Activated CD4-positive, alpha-beta T cell treated with anti-CD3 and anti-CD28 coated beads for 36 hours (primary cell): ENCODE measurements around the gene CDH7. TPM values are rescaled to one million over a fixed set of nuclear protein-coding genes. Genes with fewer than 3 reads are reported as not detected.

Experiments used
- ATAC-seq: fragments of 200-7000 bp; cut with Tn5 transposase; one replicate; pipeline ENCODE4 v1.10.0; 2021; ENCODE audit warnings: mild to moderate bottlenecking, moderate library complexity
- CTCF ChIA-PET: fragments of 350-600 bp; sonication (Branson Sonifier 250); formaldehyde crosslinking; loops from one replicate; lab custom pipeline; 2021; ENCODE audit warnings: antibody characterized with exemption; lab: Charles Lee
- POLR2A ChIA-PET: fragments of 350-600 bp; sonication (Branson Sonifier 250); formaldehyde crosslinking; loops from one replicate; lab custom pipeline; 2021; ENCODE audit warnings: antibody characterized with exemption, inconsistent platforms; lab: Charles Lee
- DNase-seq: peaks from one replicate; pipeline ENCODE4 v3.0.0-alpha.2; 2020
- H3K27ac Mint-ChIP-seq: one replicate; pipeline ENCODE4 v1.8.0; 2021; ENCODE audit warnings: mixed read lengths
- H3K27me3 Mint-ChIP-seq: one replicate; pipeline ENCODE4 v1.8.0; 2021; ENCODE audit warnings: mixed read lengths
- H3K36me3 Mint-ChIP-seq: one replicate; pipeline ENCODE4 v1.8.0; 2021; ENCODE audit warnings: low read depth, mixed read lengths
- H3K4me1 Mint-ChIP-seq: one replicate; pipeline ENCODE4 v1.8.0; 2021; ENCODE audit warnings: mixed read lengths
- H3K4me3 Mint-ChIP-seq: one replicate; pipeline ENCODE4 v1.8.0; 2021; ENCODE audit warnings: mild to moderate bottlenecking, moderate library complexity, mixed read lengths
- H3K9me3 Mint-ChIP-seq: one replicate; pipeline ENCODE4 v1.8.0; 2021; ENCODE audit warnings: low read depth, mixed read lengths
- intact Hi-C, 2 experiments: fragments of 100-400 bp; cut with DNase I in 1 of 2; cut with micrococcal nuclease in 1 of 2; formaldehyde crosslinking; loops; one replicate each; pipeline versions ENCODE4 v1.14.2 to v1.15.1; 2022 to 2024; cut with DNase I, micrococcal nuclease
- total RNA-seq, 2 experiments: library from RNA; stranded (reverse); gene quantifications; one replicate each; pipeline ENCODE4 v1.2.3, GENCODE V29; 2021

Gene CDH7
- total RNA-seq, 2 experiments from 2014 or later, result not detected

GRCh38 chr18:65751155-65752085 is 608 bp downstream of the CDH7 start:
- H3K27ac Mint-ChIP-seq, result no peak overlapping the region
- POLR2A ChIA-PET, result no interaction called here
- CTCF ChIA-PET, result no interaction called here
- peaks cover 5% of the 10 kb centered on the region for H3K9me3 Mint-ChIP-seq
- peaks cover 17% of the 10 kb centered on the region for H3K27me3 Mint-ChIP-seq
- ATAC-seq (no peak), DNase-seq (no peak)
- no peaks in the 10 kb centered on the region for H3K4me1 Mint-ChIP-seq
- H3K36me3 Mint-ChIP-seq, result no peaks in the 10 kb centered on the region
- H3K4me3 Mint-ChIP-seq, result no peak overlapping the region
- intact Hi-C loops, result loop anchor here in 1 of 2 experiments (10.0 kb wide), 1 partner anchor 1717 kb away; no protein-coding TSS in a partner anchor

DNA sequence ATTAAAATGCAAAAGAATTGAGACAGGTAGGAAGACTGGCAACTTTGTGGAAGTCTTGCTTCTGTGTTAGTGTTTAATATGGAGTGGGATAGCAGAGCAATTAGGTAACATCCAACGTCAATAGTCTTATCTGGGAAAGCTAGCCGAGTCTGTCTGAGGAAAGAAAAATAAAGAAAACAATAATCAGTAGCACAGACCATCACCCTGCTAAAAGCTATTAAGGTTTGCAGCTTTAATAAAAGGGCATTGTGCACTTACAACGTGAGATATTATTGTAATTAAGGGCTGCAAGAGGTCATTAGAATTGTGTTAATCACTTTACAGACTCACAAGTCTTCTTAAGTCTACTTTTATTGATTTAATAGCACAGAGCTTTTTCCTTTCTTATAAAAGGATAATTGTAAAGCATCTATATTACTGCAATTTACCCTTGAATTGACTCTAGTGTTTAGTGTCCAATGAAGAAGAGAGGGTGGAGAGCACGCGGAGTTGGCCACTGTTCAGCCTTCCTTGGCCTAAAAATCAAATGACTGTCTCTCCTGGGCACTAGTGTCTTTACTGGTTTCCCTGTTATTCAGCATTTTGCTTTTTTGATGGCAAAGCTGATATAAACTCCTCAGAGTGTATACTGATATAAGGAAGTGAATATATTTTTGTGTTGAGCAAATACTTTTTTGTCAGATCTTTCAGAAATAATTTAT is 2.0 kb downstream of the CDH7 start:
- H3K27me3 Mint-ChIP-seq, result peaks cover 17% of the 10 kb centered on the region
- H3K27ac Mint-ChIP-seq, result no peak overlapping the region
- DNase-seq, result no peak
- no peaks in the 10 kb centered on the region for H3K4me1 Mint-ChIP-seq
- no peak overlapping the region for H3K4me3 Mint-ChIP-seq
- no peak for ATAC-seq
- POLR2A ChIA-PET, result no interaction called here
- CTCF ChIA-PET, result no interaction called here
- H3K9me3 Mint-ChIP-seq, result peaks cover 3% of the 10 kb centered on the region
- no peaks in the 10 kb centered on the region for H3K36me3 Mint-ChIP-seq
- intact Hi-C loops, result loop anchor here in 1 of 2 experiments (10.0 kb wide), 1 partner anchor 1718 kb away; no protein-coding TSS in a partner anchor

DNA sequence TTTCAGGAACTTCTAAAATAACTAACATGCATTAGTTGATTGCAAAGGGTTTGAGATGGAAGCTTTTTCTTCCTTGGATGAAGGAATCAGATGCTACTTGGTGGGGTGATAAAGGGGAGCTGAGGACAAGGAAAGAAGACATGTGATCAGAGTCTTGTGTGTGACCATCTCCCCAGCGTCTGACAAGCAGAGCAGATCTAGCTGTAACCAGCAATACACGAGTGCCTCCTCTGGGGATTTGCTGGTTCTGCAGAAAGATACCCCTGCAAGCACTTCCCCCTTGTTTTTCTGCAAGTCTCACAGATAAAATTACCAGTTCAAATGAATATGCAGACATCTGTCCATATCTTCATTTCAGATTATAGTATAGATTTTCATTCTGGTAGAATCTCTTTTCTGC is 2.7 kb downstream of the CDH7 start:
- DNase-seq (no peak), ATAC-seq (no peak)
- no peak overlapping the region for H3K4me3 Mint-ChIP-seq
- intact Hi-C loops, result loop anchor here in 1 of 2 experiments (10.0 kb wide), 1 partner anchor 1719 kb away; no protein-coding TSS in a partner anchor
- peaks cover 3% of the 10 kb centered on the region for H3K9me3 Mint-ChIP-seq
- no peaks in the 10 kb centered on the region for H3K4me1 Mint-ChIP-seq
- H3K27ac Mint-ChIP-seq, result no peak overlapping the region
- POLR2A ChIA-PET, result no interaction called here
- H3K27me3 Mint-ChIP-seq, result peaks cover 15% of the 10 kb centered on the region
- CTCF ChIA-PET, result no interaction called here
- H3K36me3 Mint-ChIP-seq, result no peaks in the 10 kb centered on the region

- H3K9me3 Mint-ChIP-seq, result peaks cover 3% of the 10 kb centered on the region
- H3K4me1 Mint-ChIP-seq, result no peaks in the 10 kb centered on the region
- DNase-seq (no peak), ATAC-seq (no peak)
- no peak overlapping the region for H3K27ac Mint-ChIP-seq
- ChIA-PET CTCF (no interaction called here), POLR2A (no interaction called here)
- intact Hi-C loops, result loop anchor here in 1 of 2 experiments (10.0 kb wide), 1 partner anchor 1719 kb away; no protein-coding TSS in a partner anchor
- peaks cover 14% of the 10 kb centered on the region for H3K27me3 Mint-ChIP-seq
- no peak overlapping the region for H3K4me3 Mint-ChIP-seq
- H3K36me3 Mint-ChIP-seq, result no peaks in the 10 kb centered on the region
Measured at GRCh38 chr18:65754121-65754520, 3.3 kb downstream of the CDH7 start.

GRCh38 chr18:65755616-65756015 is 4.8 kb downstream of the CDH7 start:
- Mint-ChIP-seq H3K27ac (no peak overlapping the region), H3K9me3 (no peaks in the 10 kb centered on the region), H3K4me1 (no peaks in the 10 kb centered on the region), H3K36me3 (no peaks in the 10 kb centered on the region), H3K27me3 (peaks cover 6% of the 10 kb centered on the region), H3K4me3 (no peak overlapping the region)
- DNase-seq (no peak), ATAC-seq (no peak)
- ChIA-PET POLR2A (no interaction called here), CTCF (no interaction called here)
- intact Hi-C loops, result loop anchor here in 1 of 2 experiments (10.0 kb wide), 1 partner anchor 1721 kb away; no protein-coding TSS in a partner anchor

GRCh38 chr18:65760457-65760856 is 9.6 kb downstream of the CDH7 start:
- no peak for DNase-seq
- intact Hi-C loops, result no loop called here
- CTCF ChIA-PET, result no interaction called here
- no peaks in the 10 kb centered on the region for H3K27me3 Mint-ChIP-seq
- H3K4me1 Mint-ChIP-seq, result no peaks in the 10 kb centered on the region
- peaks cover 1% of the 10 kb centered on the region for H3K9me3 Mint-ChIP-seq
- H3K27ac Mint-ChIP-seq, result no peak overlapping the region
- POLR2A ChIA-PET, result no interaction called here
- no peaks in the 10 kb centered on the region for H3K36me3 Mint-ChIP-seq
- no peak for ATAC-seq
- H3K4me3 Mint-ChIP-seq, result no peak overlapping the region

DNA sequence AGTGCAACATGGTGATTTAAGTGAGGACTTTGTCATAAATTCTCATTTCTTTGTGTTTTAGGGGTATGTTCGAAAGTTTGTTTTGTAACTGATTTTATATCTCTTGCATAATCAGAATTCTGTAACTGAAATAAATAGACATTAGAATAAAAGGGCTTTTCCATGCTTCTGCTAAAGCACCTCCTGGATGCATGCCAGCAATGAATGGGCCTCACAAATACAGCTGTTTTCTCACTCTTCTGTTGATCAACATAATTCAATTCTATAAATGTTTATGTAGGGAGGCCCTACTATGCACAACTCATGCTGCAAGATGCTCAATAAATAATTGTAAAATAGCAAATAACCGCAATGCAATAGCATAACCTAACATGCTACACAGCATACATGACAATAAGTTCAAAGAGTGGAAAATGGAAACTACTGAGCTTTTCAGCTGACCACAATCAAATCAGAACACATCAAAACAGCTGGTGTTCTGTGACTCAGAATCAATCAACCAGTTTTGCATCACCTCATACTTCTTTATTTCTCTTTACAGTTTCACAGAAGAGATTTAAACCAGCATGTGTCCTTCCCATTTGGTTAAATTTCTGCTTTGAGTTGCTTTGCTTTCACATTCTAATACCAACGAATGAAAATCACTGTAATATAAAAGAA is 11.0 kb downstream of the CDH7 start:
- ATAC-seq (no peak), DNase-seq (no peak)
- no peaks in the 10 kb centered on the region for H3K27me3 Mint-ChIP-seq
- H3K9me3 Mint-ChIP-seq, result peaks cover 1% of the 10 kb centered on the region
- H3K4me1 Mint-ChIP-seq, result no peaks in the 10 kb centered on the region
- CTCF ChIA-PET, result no interaction called here
- POLR2A ChIA-PET, result no interaction called here
- H3K4me3 Mint-ChIP-seq, result no peak overlapping the region
- intact Hi-C loops, result no loop called here
- no peak overlapping the region for H3K27ac Mint-ChIP-seq
- no peaks in the 10 kb centered on the region for H3K36me3 Mint-ChIP-seq

GRCh38 chr18:65762556-65762955 is 11.7 kb downstream of the CDH7 start:
- peaks cover 1% of the 10 kb centered on the region for H3K9me3 Mint-ChIP-seq
- H3K4me1 Mint-ChIP-seq, result no peaks in the 10 kb centered on the region
- no peak overlapping the region for H3K27ac Mint-ChIP-seq
- DNase-seq (no peak), ATAC-seq (no peak)
- no peaks in the 10 kb centered on the region for H3K27me3 Mint-ChIP-seq
- H3K36me3 Mint-ChIP-seq, result no peaks in the 10 kb centered on the region
- intact Hi-C loops, result no loop called here
- no peak overlapping the region for H3K4me3 Mint-ChIP-seq
- ChIA-PET CTCF (interaction anchor here (1.3 kb wide), 1 partner anchor 10 kb away, joined by 4 read pairs; no protein-coding TSS in a partner anchor), POLR2A (no interaction called here)

- Mint-ChIP-seq H3K27ac (no peak overlapping the region), H3K4me1 (no peaks in the 10 kb centered on the region), H3K9me3 (peaks cover 4% of the 10 kb centered on the region), H3K27me3 (no peaks in the 10 kb centered on the region), H3K4me3 (no peak overlapping the region), H3K36me3 (no peaks in the 10 kb centered on the region)
- ChIA-PET POLR2A (no interaction called here), CTCF (no interaction called here)
- no peak for DNase-seq
- no peak for ATAC-seq
- intact Hi-C loops, result no loop called here
Measured at GRCh38 chr18:65767406-65767805, 16.6 kb downstream of the CDH7 start.

DNA sequence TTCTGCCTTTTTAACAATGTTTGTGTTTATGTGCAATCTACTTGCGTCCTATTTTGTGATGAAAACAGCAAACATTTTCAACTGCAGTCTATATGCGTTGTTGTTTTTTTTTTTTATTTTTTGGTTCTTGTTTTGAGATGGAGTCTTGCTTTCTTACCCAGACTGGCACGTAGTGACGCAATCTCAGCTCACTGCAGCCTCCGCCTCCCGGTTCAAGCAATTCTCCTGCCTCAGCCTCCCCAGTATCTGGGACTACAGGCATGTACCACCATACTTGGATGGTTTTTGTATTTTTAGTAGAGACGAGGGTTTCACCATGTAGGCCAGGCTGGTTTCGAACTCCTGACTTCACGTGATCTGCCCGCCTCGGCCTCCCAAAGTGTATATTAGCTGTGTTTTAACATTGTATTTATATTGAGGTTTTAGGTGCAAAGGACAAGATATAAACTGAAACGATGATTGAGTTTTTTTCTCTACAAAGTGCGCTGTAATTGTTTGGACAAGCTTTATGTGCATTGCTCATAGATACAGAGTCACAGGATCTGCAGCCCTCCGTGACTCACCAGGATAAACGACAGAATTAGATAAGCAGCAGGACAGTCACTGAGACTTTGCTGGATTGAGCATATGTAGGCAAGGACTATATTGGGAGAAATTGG is 17.4 kb downstream of the CDH7 start:
- peaks cover 4% of the 10 kb centered on the region for H3K9me3 Mint-ChIP-seq
- H3K36me3 Mint-ChIP-seq, result no peaks in the 10 kb centered on the region
- intact Hi-C loops, result no loop called here
- H3K27me3 Mint-ChIP-seq, result no peaks in the 10 kb centered on the region
- ChIA-PET POLR2A (no interaction called here), CTCF (no interaction called here)
- DNase-seq, result no peak
- H3K4me1 Mint-ChIP-seq, result no peaks in the 10 kb centered on the region
- no peak overlapping the region for H3K4me3 Mint-ChIP-seq
- no peak overlapping the region for H3K27ac Mint-ChIP-seq
- ATAC-seq, result no peak

DNA sequence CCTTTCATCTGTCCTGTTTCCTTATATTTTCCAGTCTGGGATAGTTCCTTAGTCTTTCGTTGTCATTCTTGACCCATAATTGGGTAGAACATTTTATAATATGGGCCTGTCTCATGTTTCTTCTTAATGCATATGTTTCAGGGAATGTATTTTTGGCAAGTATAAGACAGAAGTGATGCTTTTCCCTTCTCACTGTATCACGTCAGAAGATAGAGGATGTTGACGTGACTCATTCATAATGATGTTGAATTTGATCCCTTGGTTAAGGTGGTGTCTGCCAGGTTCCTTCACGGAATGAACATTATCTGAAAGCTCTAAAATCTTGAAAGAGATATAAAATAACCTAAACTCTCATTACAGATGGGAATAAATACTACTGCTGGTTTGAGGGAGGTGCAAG is 18.8 kb downstream of the CDH7 start:
- ATAC-seq, result no peak
- Mint-ChIP-seq H3K4me3 (no peak overlapping the region), H3K4me1 (no peaks in the 10 kb centered on the region), H3K9me3 (peaks cover 4% of the 10 kb centered on the region), H3K36me3 (no peaks in the 10 kb centered on the region), H3K27ac (no peak overlapping the region), H3K27me3 (no peaks in the 10 kb centered on the region)
- CTCF ChIA-PET, result no interaction called here
- DNase-seq, result no peak
- intact Hi-C loops, result no loop called here
- POLR2A ChIA-PET, result no interaction called here
